Measurements from ENCODE around the gene DZIP1L.
"Not testable (repeated sequence)": the region's sequence is repeated elsewhere in the genome, so short reads cannot be mapped to it uniquely, and the experiment has no call there.

The DZIP1L gene

GRCh38 chr3:138114988-138115971 is at the start of gene DZIP1L:
TSS of gene DZIP1L (minus strand) at chr3:138115608. CDS start at chr3:138103971, 11,637 bp downstream.
- no peak for DNase-seq

GRCh38 chr3:138165061-138165460 is 49.7 kb upstream of the DZIP1L start:
- DNase-seq: no peak

- no peak for DNase-seq
These were observed 42.3 kb upstream of the DZIP1L start for GRCh38 chr3:138157743-138158142.

GRCh38 chr3:138154534-138154933 is 39.1 kb upstream of the DZIP1L start:
- no peak for DNase-seq

GRCh38 chr3:138148503-138148902 is 33.1 kb upstream of the DZIP1L start:
- no peak for DNase-seq

GRCh38 chr3:138142181-138142580 is 26.8 kb upstream of the DZIP1L start:
- not testable (repeated sequence) for DNase-seq

- DNase-seq: no peak
These were observed 25.5 kb upstream of the DZIP1L start for GRCh38 chr3:138140940-138141339.

GRCh38 chr3:138139691-138140090 is 24.3 kb upstream of the DZIP1L start:
- no peak for DNase-seq

GRCh38 chr3:138137861-138138260 is 22.5 kb upstream of the DZIP1L start:
- DNase-seq: no peak

- no peak for DNase-seq
These were observed 20.8 kb upstream of the DZIP1L start for GRCh38 chr3:138136201-138136600.

GRCh38 chr3:138135833-138136194 is 20.4 kb upstream of the DZIP1L start:
- no peak for DNase-seq

GRCh38 chr3:138135146-138135832 is 19.9 kb upstream of the DZIP1L start:
- DNase-seq: no peak

- no peak for DNase-seq
These were observed 16.8 kb upstream of the DZIP1L start, which contains the start of gene A4GNT for GRCh38 chr3:138132239-138132638. TSS of gene A4GNT (minus strand) at chr3:138132390. CDS start at chr3:138131256, 1,134 bp downstream.

GRCh38 chr3:138127636-138128365 is 12.4 kb upstream of the DZIP1L start:
- no peak for DNase-seq

- DNase-seq: no peak
These were observed 10.3 kb upstream of the DZIP1L start for GRCh38 chr3:138125548-138126221.

GRCh38 chr3:138124706-138125355 is 9.4 kb upstream of the DZIP1L start:
- DNase-seq: no peak

- DNase-seq: no peak
These were observed 8.8 kb upstream of the DZIP1L start for GRCh38 chr3:138124188-138124587.

- no peak for DNase-seq
These were observed 4.0 kb upstream of the DZIP1L start for GRCh38 chr3:138119423-138119766.

GRCh38 chr3:138118612-138119422 is 3.4 kb upstream of the DZIP1L start:
- peak; percentile 44 for DNase-seq

- DNase-seq: no peak
These were observed 933 bp downstream of the DZIP1L start for GRCh38 chr3:138114431-138114918.

GRCh38 chr3:138113326-138113725 is 2.1 kb downstream of the DZIP1L start:
- no peak for DNase-seq

All from CD4-positive, alpha-beta T cell treated with Interleukin-4 for 4 hours (primary cell).